PC-9 (cell line): ENCODE measurements around the gene SPRED3. TPM values are rescaled to one million over a fixed set of nuclear protein-coding genes. Genes with fewer than 3 reads are reported as not detected.

Experiments used
- BruUV-seq: library from RNA; stranded (reverse); fragments of 400-500 nt; replicated peaks from 2 replicates; lab custom pipeline; 2021; lab: Mats Ljungman, UMichigan
- CTCF ChIA-PET: fragments of 300-600 bp; sonication (Branson Sonifier 250); formaldehyde crosslinking; loops from one replicate; lab custom pipeline; 2022; ENCODE audit warnings: antibody characterized with exemption; lab: Charles Lee
- POLR2A ChIA-PET: fragments of 300-600 bp; sonication (Branson Sonifier 250); formaldehyde crosslinking; loops from one replicate; lab custom pipeline; 2022; ENCODE audit warnings: antibody characterized with exemption; ENCODE audit not compliant: unreplicated experiment; lab: Charles Lee
- DNase-seq, 2 experiments: peaks; one replicate each; pipeline versions ENCODE4 v3.0.0 to v3.0.0-alpha.2; 2015 to 2022; ENCODE audit warnings: mixed read lengths in 1 of 2
- H2AFZ ChIP-seq: fragments of 200-600 bp; sonication (generic); 2 replicates; pipeline ENCODE4 v1.8.1; 2017; ENCODE audit warnings: antibody characterized with exemption
- H3F3A ChIP-seq: fragments of 200-600 bp; sonication (generic); 2 replicates; pipeline ENCODE4 v1.8.1; 2017; ENCODE audit warnings: antibody characterized with exemption, mild to moderate bottlenecking, low read depth; ENCODE audit not compliant: insufficient read depth
- H3K27ac ChIP-seq: fragments of 200-600 bp; sonication (generic); 2 replicates; pipeline ENCODE4 v1.6.1; 2016; ENCODE audit warnings: mixed run types
- H3K27me3 ChIP-seq: fragments of 200-600 bp; sonication (generic); 2 replicates; pipeline ENCODE4 v1.6.1; 2016; ENCODE audit warnings: low read depth, mixed run types; ENCODE audit not compliant: insufficient read depth
- H3K36me3 ChIP-seq: fragments of 200-600 bp; sonication (generic); 2 replicates; pipeline ENCODE4 v1.6.1; 2016; ENCODE audit warnings: low read depth, mixed run types
- H3K4me1 ChIP-seq: fragments of 200-600 bp; sonication (generic); replicated peaks from 2 replicates; pipeline ENCODE4 v1.6.1; 2016; ENCODE audit warnings: mixed run types; ENCODE audit not compliant: insufficient read depth
- H3K4me2 ChIP-seq: fragments of 200-600 bp; sonication (generic); 2 replicates; pipeline ENCODE4 v1.6.1; 2017; ENCODE audit warnings: mixed run types
- H3K4me3 ChIP-seq: fragments of 200-600 bp; sonication (generic); 2 replicates; pipeline ENCODE4 v1.6.1; 2016; ENCODE audit warnings: mixed run types
- H3K79me2 ChIP-seq: fragments of 200-600 bp; sonication (generic); 2 replicates; pipeline ENCODE4 v1.6.1; 2017; ENCODE audit warnings: low read depth, mixed run types
- H3K9me2 ChIP-seq: fragments of 200-600 bp; sonication (generic); 2 replicates; pipeline ENCODE4 v1.8.1; 2017; ENCODE audit warnings: mild to moderate bottlenecking; ENCODE audit not compliant: insufficient read depth
- H3K9me3 ChIP-seq: fragments of 200-600 bp; sonication (generic); 2 replicates; pipeline ENCODE4 v1.8.1; 2016; ENCODE audit warnings: low read depth; ENCODE audit not compliant: insufficient read depth
- H4K20me1 ChIP-seq: fragments of 200-600 bp; sonication (generic); 2 replicates; pipeline ENCODE4 v1.8.1; 2017; ENCODE audit not compliant: insufficient read depth
- EZH2 ChIP-seq: fragments of 200-600 bp; sonication (generic); IDR thresholded peaks from 2 replicates; pipeline ENCODE4 v1.8.0; 2017; ENCODE audit warnings: antibody characterized with exemption, low read depth
- intact Hi-C: fragments of 100-400 bp; cut with micrococcal nuclease; formaldehyde crosslinking; loops from one replicate; pipeline ENCODE4 v1.10.0; 2022; ENCODE audit not compliant: unreplicated experiment
- total RNA-seq: library from RNA; stranded (reverse); gene quantifications from 2 replicates; pipeline ENCODE4 v1.2.3, GENCODE V29; 2021
- TF ChIP-seq, protein P1 (sequence below): fragments of 200-600 bp; sonication (generic); conservative IDR thresholded peaks from 2 replicates; pipeline ENCODE4 v1.6.1; 2017; ENCODE audit warnings: mixed run types, antibody characterized with exemption, mild to moderate bottlenecking, moderate library complexity

The SPRED3 gene
- total RNA-seq, 1 experiment from 2014 or later, result 5.4 TPM

- intact Hi-C loops, result no loop called here
- Histone ChIP-seq H3K36me3 (no peaks in the 10 kb centered on the region), H3K27me3 (peaks cover 44% of the 10 kb centered on the region), H3K79me2 (no peaks in the 10 kb centered on the region), H3K4me2 (no peak overlapping the region), H3K9me2 (no peaks in the 10 kb centered on the region), H4K20me1 (no peaks in the 10 kb centered on the region), H3K4me1 (no peaks in the 10 kb centered on the region), H3K27ac (no peak overlapping the region), H3K9me3 (no peaks in the 10 kb centered on the region), H3K4me3 (no peak overlapping the region), H2AFZ (no peak overlapping the region), H3F3A (no peaks in the 10 kb centered on the region)
- BruUV-seq, result no TSS peak
- TF ChIP-seq, protein P1, sequence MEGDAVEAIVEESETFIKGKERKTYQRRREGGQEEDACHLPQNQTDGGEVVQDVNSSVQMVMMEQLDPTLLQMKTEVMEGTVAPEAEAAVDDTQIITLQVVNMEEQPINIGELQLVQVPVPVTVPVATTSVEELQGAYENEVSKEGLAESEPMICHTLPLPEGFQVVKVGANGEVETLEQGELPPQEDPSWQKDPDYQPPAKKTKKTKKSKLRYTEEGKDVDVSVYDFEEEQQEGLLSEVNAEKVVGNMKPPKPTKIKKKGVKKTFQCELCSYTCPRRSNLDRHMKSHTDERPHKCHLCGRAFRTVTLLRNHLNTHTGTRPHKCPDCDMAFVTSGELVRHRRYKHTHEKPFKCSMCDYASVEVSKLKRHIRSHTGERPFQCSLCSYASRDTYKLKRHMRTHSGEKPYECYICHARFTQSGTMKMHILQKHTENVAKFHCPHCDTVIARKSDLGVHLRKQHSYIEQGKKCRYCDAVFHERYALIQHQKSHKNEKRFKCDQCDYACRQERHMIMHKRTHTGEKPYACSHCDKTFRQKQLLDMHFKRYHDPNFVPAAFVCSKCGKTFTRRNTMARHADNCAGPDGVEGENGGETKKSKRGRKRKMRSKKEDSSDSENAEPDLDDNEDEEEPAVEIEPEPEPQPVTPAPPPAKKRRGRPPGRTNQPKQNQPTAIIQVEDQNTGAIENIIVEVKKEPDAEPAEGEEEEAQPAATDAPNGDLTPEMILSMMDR, result no peak
- no peak for TF ChIP-seq EZH2
- ChIA-PET CTCF (interaction anchor here (0.6 kb wide), 1 partner anchor 200 kb away, joined by 16 read pairs; no protein-coding TSS in a partner anchor), POLR2A (no interaction called here)
- no peak for DNase-seq
Measured at GRCh38 chr19:38445362-38445761, 56.9 kb downstream of the SPRED3 start.

DNA sequence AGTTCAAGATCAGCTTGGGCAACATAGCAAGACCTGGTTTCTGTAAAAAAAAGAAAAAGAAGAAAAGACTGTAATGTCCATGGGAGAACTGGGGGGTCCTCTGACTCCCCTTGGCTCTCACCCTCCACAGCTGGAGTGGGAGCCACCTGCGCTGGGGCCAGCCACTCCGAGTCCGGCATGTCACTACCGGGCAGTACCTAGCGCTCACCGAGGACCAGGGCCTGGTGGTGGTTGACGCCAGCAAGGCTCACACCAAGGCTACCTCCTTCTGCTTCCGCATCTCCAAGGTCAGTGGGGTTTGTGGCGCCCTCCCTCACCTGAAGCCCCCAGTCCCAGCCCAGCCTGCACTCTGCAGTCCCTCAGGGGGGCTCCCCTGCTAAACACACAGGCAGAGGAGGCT lies 59.7 kb downstream of the SPRED3 start:
- no peak overlapping the region for H3K27ac ChIP-seq
- H2AFZ ChIP-seq, result no peak overlapping the region
- TF ChIP-seq, protein P1, result no peak
- TF ChIP-seq EZH2, result no peak
- H3K4me3 ChIP-seq, result no peak overlapping the region
- no peaks in the 10 kb centered on the region for H4K20me1 ChIP-seq
- no peaks in the 10 kb centered on the region for H3F3A ChIP-seq
- no peaks in the 10 kb centered on the region for H3K4me1 ChIP-seq
- ChIA-PET CTCF (no interaction called here), POLR2A (no interaction called here)
- intact Hi-C loops, result no loop called here
- H3K9me3 ChIP-seq, result no peaks in the 10 kb centered on the region
- no peaks in the 10 kb centered on the region for H3K36me3 ChIP-seq
- BruUV-seq, result no TSS peak
- no peak overlapping the region for H3K4me2 ChIP-seq
- no peaks in the 10 kb centered on the region for H3K79me2 ChIP-seq
- no peak for DNase-seq
- H3K27me3 ChIP-seq, result peaks cover 43% of the 10 kb centered on the region
- H3K9me2 ChIP-seq, result no peaks in the 10 kb centered on the region

Other genes starting within 250 kb of the SPRED3 start
- gene DPF1, start 164.5 kb upstream of the SPRED3 start, total RNA-seq, result 0.81 and 1.1 TPM in 2 replicates
- not detected in 2 replicates for gene PPP1R14A, start 132.3 kb upstream of the SPRED3 start, total RNA-seq
- 1,019 and 1,161 TPM in 2 replicates for gene SPINT2, start 124.1 kb upstream of the SPRED3 start, total RNA-seq
- gene C19orf33, start 84.4 kb upstream of the SPRED3 start, total RNA-seq, result 100 and 150 TPM in 2 replicates
- gene YIF1B, start 72.8 kb upstream of the SPRED3 start, total RNA-seq, result 33.6 and 39.8 TPM in 2 replicates
- gene KCNK6, start 68.9 kb upstream of the SPRED3 start, total RNA-seq, result 6.1 and 9.3 TPM in 2 replicates
- 11.7 and 12.4 TPM in 2 replicates for gene CATSPERG, start 52.9 kb upstream of the SPRED3 start, total RNA-seq
- 141 and 222 TPM in 2 replicates for gene PSMD8, start 14.1 kb upstream of the SPRED3 start, total RNA-seq
- gene GGN, start 663 bp upstream of the SPRED3 start, total RNA-seq, result 1.0 and 2.1 TPM in 2 replicates
- 15.8 and 19.5 TPM in 2 replicates for gene FAM98C, start 14.4 kb downstream of the SPRED3 start, total RNA-seq
- not detected in 2 replicates for gene RASGRP4, start 37.5 kb downstream of the SPRED3 start, total RNA-seq
- 1.0 and 1.5 TPM in 2 replicates for gene RYR1, start 45.0 kb downstream of the SPRED3 start, total RNA-seq
- 3.5 and 6.8 TPM in 2 replicates for gene MAP4K1, start 229.3 kb downstream of the SPRED3 start, total RNA-seq
- gene EIF3K, start 230.5 kb downstream of the SPRED3 start, total RNA-seq, result 230 and 292 TPM in 2 replicates